ENCODE results near the gene CDKN2A. TPM values are rescaled to one million over a fixed set of nuclear protein-coding genes. Genes with fewer than 3 reads are reported as not detected.
"Not testable (repeated sequence)": the region's sequence is repeated elsewhere in the genome, so short reads cannot be mapped to it uniquely, and the experiment has no call there.

Gene CDKN2A
- total RNA-seq, 2 experiments from 2014 or later = 32.9 to 39.7 TPM

DNA sequence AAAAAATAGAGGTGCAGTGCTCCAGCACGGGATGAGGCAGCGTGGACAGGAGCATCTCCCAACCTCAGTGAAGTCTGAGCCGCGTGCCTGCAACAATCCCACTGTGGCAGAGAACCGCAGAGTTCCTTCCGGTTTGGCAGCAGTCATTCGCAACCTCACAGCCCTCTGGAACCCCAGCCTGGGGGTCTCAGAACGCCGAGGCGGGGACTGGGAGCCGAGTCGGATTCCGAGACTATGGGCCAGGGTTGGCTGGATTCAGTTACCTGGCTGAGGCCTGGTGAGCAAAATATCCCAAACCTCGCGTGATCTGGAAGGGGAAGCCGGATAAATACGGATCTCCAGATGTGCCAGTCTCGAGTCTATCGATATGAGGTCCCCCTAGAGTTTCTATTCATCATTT lies 27.0 kb downstream of the CDKN2A start:
- Mint-ChIP-seq H3K36me3 (ENCODE audit: low read depth) (peaks cover 44% of the 10 kb centered on the region), H3K4me3 (peak overlapping the region; percentile 6), H3K27me3 (ENCODE audit: low read depth) (peaks cover 90% of the 10 kb centered on the region), H3K27ac (no peak overlapping the region), H3K4me1 (ENCODE audit: low read depth) (peaks cover 46% of the 10 kb centered on the region), H3K9me3 (ENCODE audit: insufficient read depth) (peaks cover 19% of the 10 kb centered on the region)
- ATAC-seq = no peak
- ChIA-PET CTCF (interaction anchor here (1.9 to 3.1 kb wide), 2 partner anchors 42 to 154 kb away, joined by 11 to 20 read pairs; partner anchors contain the start of gene CDKN2B), POLR2A (interaction anchor here (1.1 kb wide), 1 partner anchor 99 kb away, joined by 3 read pairs; no protein-coding TSS in a partner anchor)
- no peak for DNase-seq

DNA sequence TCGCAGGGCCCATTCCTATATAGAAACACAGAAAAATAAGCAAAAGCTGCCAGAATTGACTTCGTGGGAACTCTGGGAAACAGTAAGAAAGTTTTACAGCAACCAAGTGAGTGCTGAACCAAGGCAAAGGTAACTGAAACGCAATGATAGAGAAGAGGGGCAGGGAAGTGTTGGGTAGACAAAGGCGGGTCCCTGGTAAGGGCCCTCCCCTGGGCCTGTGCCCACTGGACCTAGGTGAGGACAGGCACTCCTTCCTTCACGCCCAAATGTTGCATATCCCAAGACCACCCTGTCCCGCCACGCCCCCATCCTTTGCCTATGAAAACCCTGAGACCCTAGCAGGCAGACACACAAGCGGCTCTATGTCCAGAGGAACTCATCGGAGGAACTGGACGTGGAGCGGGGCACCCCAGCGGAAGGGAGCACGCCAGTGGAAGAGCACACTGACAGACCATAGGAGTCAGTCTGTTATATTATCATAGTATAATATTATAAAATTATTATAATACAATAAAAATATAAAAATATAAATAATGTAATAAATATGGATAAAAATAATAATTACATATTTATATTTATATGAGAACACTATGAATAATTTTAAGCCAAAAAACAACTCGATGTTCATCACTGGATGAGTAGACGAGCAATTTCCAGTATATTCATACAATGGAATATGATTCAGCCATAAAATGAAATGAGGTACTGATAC lies 27.9 kb downstream of the CDKN2A start:
- Mint-ChIP-seq H3K4me3 (no peak overlapping the region), H3K4me1 (ENCODE audit: low read depth) (peaks cover 44% of the 10 kb centered on the region), H3K27ac (peak overlapping the region; percentile 19), H3K36me3 (ENCODE audit: low read depth) (peaks cover 42% of the 10 kb centered on the region), H3K9me3 (ENCODE audit: insufficient read depth) (peaks cover 19% of the 10 kb centered on the region), H3K27me3 (ENCODE audit: low read depth) (peaks cover 91% of the 10 kb centered on the region)
- DNase-seq (no peak), ATAC-seq (no peak)
- CTCF ChIA-PET = interaction anchor here (0.9 to 1.1 kb wide), 2 partner anchors 149 to 153 kb away, joined by 4 read pairs; no protein-coding TSS in a partner anchor
- POLR2A ChIA-PET = no interaction called here

DNA sequence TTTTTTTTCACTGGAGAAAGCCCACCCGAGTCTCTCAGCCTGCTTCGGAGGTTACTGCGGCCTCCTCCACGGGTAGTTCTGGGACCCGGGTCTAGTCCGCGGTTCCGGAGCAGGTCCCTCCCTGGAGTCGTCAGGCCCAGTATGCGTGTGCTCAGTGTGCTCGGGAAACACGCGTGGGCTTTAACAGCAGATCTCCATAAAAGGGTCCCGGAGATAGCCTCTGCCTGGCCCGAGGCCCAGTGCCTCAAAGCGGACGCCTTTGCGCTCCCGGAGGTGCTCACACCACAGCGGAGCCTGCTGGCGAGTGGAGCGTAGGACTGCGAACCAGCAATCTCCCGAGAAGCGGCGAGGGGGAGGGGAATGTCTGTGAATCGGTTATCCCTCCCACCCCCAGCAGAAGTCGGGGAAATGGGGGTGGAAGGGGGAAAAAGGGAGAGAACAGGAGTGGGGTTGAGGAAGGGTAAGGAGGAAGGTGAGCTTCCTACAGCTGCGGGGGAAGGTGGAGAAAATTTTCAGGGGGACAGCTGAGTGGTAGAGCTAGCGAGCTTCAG lies 28.7 kb downstream of the CDKN2A start:
- H3K27me3 Mint-ChIP-seq (ENCODE audit: low read depth) = peaks cover 86% of the 10 kb centered on the region
- H3K4me3 Mint-ChIP-seq = peak overlapping the region; percentile 55
- H3K27ac Mint-ChIP-seq = peak overlapping the region; percentile 12
- CTCF ChIA-PET = interaction anchor here (0.9 to 1.1 kb wide), 2 partner anchors 149 to 152 kb away, joined by 4 read pairs; no protein-coding TSS in a partner anchor
- DNase-seq (peak; percentile 71), ATAC-seq (peak; percentile 73)
- H3K9me3 Mint-ChIP-seq (ENCODE audit: insufficient read depth) = peaks cover 17% of the 10 kb centered on the region
- H3K4me1 Mint-ChIP-seq (ENCODE audit: low read depth) = peaks cover 42% of the 10 kb centered on the region
- POLR2A ChIA-PET = no interaction called here
- peaks cover 38% of the 10 kb centered on the region for H3K36me3 Mint-ChIP-seq (ENCODE audit: low read depth)

DNA sequence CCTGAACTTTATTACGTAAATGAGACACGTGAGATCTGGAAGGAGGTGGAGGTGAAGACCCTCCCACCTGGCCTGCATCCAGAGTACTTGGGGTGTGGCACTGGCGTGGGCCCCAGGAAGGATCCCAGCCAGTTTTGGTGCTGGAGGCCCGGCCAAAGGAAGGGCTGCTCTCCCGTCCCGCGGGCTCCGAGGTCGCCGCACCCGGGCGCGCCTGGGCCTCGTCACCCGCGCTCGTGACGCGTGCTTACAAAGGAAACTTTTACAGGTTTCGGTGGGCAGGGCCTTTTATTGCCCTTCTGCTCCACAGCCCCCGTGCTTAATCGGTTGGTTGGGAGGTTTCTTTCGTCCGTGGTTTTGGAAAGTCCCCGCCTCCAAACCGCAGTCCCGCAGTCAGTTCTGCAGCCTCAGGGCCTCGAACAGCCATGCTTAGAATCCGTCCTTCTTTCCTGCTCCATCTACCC lies 29.2 kb downstream of the CDKN2A start:
- peak overlapping the region; percentile 55 for H3K4me3 Mint-ChIP-seq
- ChIA-PET POLR2A (no interaction called here), CTCF (no interaction called here)
- peak overlapping the region; percentile 12 for H3K27ac Mint-ChIP-seq
- ATAC-seq (peak; percentile 71), DNase-seq (peak; percentile 70)
- H3K4me1 Mint-ChIP-seq (ENCODE audit: low read depth) = peaks cover 42% of the 10 kb centered on the region
- H3K36me3 Mint-ChIP-seq (ENCODE audit: low read depth) = peaks cover 33% of the 10 kb centered on the region
- peaks cover 82% of the 10 kb centered on the region for H3K27me3 Mint-ChIP-seq (ENCODE audit: low read depth)
- H3K9me3 Mint-ChIP-seq (ENCODE audit: insufficient read depth) = peaks cover 12% of the 10 kb centered on the region

DNA sequence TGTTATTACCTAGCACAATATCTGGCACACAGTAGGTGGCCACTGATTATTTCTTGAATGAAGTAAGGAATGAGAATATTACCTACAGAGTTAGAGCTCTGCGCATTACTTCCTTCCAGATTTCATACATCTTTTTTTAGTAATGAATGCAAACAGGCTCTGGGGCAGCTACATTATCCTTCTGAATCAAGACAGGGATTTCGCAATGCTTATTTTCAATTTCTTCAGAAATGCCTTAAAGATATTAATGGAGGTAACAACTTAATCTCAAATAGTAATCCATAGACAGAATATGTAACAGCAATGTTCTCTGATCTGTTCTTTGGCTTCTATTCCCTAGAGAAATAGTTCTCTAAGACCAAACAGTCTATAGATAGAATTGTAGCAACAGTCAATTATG lies 32.6 kb downstream of the CDKN2A start:
- Mint-ChIP-seq H3K27me3 (ENCODE audit: low read depth) (peaks cover 52% of the 10 kb centered on the region), H3K4me3 (no peak overlapping the region), H3K27ac (no peak overlapping the region), H3K9me3 (ENCODE audit: insufficient read depth) (no peaks in the 10 kb centered on the region), H3K4me1 (ENCODE audit: low read depth) (peaks cover 20% of the 10 kb centered on the region), H3K36me3 (ENCODE audit: low read depth) (peaks cover 14% of the 10 kb centered on the region)
- DNase-seq (no peak), ATAC-seq (no peak)
- ChIA-PET POLR2A (interaction anchor here (0.7 kb wide), 1 partner anchor 405 kb away, joined by 3 read pairs; no protein-coding TSS in a partner anchor), CTCF (no interaction called here)

DNA sequence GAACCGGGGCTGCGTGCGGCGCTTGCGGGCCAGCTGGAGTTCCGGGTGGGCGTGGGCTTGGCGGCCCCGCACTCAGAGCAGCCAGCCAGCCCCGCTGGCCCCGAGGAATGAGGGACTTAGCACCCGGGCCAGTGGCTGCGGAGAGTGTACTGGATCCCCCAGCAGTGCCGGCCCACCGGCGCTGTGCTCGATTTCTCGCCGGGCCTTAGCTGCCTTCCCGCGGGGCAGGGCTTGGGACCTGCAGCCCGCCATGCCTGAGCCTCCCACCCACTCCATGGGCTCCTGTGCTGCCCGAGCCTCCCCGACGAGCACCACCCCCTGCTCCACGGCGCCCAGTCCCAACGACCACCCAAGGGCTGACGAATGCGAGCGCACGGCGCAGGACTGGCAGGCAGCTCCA lies 34.9 kb downstream of the CDKN2A start:
- H3K4me3 Mint-ChIP-seq; H3K27ac Mint-ChIP-seq; H3K4me1 Mint-ChIP-seq (ENCODE audit: low read depth); POLR2A ChIA-PET; ATAC-seq; H3K9me3 Mint-ChIP-seq (ENCODE audit: insufficient read depth); DNase-seq; H3K36me3 Mint-ChIP-seq (ENCODE audit: low read depth); CTCF ChIA-PET: not testable (repeated sequence)
- peaks cover 37% of the 10 kb centered on the region for H3K27me3 Mint-ChIP-seq (ENCODE audit: low read depth)

DNA sequence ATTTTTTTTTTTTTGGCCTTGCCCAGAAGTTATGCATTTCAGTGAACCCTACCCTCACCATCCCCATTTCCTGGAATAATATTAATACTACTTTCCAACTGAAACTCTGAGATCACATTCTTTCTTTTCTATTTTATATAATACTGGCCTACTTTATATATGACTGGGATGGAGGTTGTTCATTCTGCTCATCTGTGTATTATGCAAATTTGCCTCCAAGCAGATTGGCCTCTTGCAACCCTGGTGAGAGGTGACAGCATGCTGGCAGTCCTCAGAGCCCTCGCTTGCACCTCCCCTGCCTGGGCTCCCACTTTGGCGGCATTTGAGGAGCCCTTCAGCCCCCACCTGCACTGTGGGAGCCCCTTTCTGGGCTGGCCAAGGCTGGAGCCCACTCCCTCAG lies 35.4 kb downstream of the CDKN2A start:
- no peak for ATAC-seq
- no peak for DNase-seq
- Mint-ChIP-seq H3K9me3 (ENCODE audit: insufficient read depth) (no peaks in the 10 kb centered on the region), H3K4me1 (ENCODE audit: low read depth) (peaks cover 2% of the 10 kb centered on the region), H3K4me3 (no peak overlapping the region), H3K36me3 (ENCODE audit: low read depth) (peaks cover 7% of the 10 kb centered on the region), H3K27me3 (ENCODE audit: low read depth) (peaks cover 32% of the 10 kb centered on the region), H3K27ac (no peak overlapping the region)
- ChIA-PET CTCF (interaction anchor here (0.6 kb wide), 1 partner anchor 21 kb away, joined by 3 read pairs; no protein-coding TSS in a partner anchor), POLR2A (no interaction called here)

DNA sequence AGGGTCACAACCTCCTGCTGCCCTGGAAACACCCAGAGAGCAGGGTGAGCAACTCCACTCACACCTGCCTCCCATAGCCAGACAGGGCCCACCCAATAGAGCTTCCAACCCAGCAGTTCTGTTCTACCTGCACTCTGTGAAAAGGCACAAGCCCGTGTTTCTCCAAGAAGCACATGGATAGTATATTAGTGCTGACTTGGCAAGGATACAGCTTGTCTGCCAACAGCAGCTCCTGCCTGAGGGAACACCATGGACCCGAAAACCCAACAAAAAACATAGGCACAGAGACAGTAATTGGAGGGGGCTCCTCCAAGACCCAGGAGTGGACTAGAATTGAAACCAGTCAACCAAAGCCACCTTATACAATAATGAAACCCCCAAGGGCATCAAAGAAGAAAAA lies 48.6 kb downstream of the CDKN2A start:
- Mint-ChIP-seq H3K4me3 (no peak overlapping the region), H3K9me3 (ENCODE audit: insufficient read depth) (no peaks in the 10 kb centered on the region), H3K27ac (no peak overlapping the region), H3K4me1 (ENCODE audit: low read depth) (no peaks in the 10 kb centered on the region), H3K27me3 (ENCODE audit: low read depth) (peaks cover 36% of the 10 kb centered on the region), H3K36me3 (ENCODE audit: low read depth) (no peaks in the 10 kb centered on the region)
- ChIA-PET POLR2A (no interaction called here), CTCF (no interaction called here)
- no peak for DNase-seq
- ATAC-seq = no peak

DNA sequence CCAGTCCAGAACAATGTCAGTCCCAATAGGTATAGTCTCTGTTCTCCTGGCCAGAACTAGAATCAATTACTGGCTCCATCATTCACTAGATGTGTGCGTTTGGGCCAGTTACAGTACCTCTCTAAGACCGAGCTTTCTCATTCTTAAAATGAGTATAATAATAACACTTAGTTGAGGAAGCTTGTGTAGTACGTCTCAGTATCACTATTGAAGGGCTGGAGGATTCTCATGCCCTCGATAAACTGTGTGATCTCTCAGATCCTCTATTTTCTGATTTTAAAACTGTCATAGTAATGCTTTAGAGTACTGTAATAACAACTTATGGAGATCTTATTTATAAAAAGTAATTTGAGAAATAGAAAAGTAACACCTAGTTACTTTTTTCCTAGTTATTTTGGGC lies 50.7 kb downstream of the CDKN2A start:
- ChIA-PET CTCF (interaction anchor here (1.0 to 1.1 kb wide), 2 partner anchors 10 to 66 kb away, joined by 3 to 4 read pairs; partner anchors contain the start of gene CDKN2B), POLR2A (no interaction called here)
- Mint-ChIP-seq H3K27ac (no peak overlapping the region), H3K4me3 (no peak overlapping the region), H3K36me3 (ENCODE audit: low read depth) (no peaks in the 10 kb centered on the region), H3K27me3 (ENCODE audit: low read depth) (peaks cover 30% of the 10 kb centered on the region), H3K9me3 (ENCODE audit: insufficient read depth) (no peaks in the 10 kb centered on the region), H3K4me1 (ENCODE audit: low read depth) (no peaks in the 10 kb centered on the region)
- DNase-seq (no peak), ATAC-seq (no peak)

DNA sequence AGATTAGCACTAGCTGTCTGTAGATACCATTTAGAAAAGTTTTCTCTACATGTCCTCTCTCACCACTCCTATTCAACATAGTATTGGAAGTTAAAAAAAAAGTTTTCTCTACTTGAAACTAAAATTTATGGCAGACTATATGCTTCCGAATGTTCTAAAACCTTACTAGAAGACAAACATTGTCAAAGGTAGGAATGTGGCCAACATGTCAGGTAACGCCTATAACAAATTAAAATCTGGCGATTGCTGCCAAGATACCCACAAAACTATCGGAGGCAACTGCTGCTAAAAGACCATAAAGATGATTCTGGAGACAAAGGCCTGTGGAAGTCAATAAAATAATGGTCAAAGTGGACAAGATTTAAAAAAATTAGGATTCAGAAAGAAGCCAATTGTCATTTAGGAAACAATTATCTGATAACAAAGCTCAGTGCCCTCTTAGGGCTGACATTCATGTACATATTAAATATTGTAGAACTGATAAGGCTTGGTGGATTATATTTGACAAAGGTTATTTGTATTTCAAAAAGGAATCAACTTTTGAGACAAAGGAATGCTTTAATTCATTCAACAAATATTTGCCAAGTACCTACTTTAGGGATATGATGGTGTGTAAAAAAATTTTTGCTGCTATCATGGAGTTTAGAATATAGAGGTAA lies 52.7 kb downstream of the CDKN2A start:
- ChIA-PET POLR2A (no interaction called here), CTCF (no interaction called here)
- Mint-ChIP-seq H3K9me3 (ENCODE audit: insufficient read depth) (no peaks in the 10 kb centered on the region), H3K27ac (no peak overlapping the region), H3K4me3 (no peak overlapping the region), H3K27me3 (ENCODE audit: low read depth) (peaks cover 25% of the 10 kb centered on the region), H3K4me1 (ENCODE audit: low read depth) (no peaks in the 10 kb centered on the region), H3K36me3 (ENCODE audit: low read depth) (no peaks in the 10 kb centered on the region)
- no peak for ATAC-seq
- DNase-seq = no peak

DNA sequence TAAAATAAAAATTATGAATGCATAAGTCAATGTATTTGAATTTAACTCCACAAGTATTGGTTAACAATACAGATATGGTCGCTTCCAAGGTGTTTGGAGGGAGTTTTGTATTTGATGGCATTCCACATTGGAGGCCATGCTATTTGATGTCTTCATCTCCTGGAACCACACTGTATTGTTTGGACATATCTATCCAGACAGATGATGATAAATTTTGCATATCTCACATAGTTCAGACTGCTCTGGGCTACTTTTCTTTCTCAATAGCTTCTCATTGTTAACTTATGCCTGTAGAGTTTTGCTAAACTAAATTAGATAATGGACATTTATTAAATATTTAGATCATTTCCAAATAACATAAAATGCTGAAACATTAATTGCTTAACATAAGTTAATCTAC lies 58.0 kb downstream of the CDKN2A start:
- Mint-ChIP-seq H3K36me3 (ENCODE audit: low read depth) (no peaks in the 10 kb centered on the region), H3K27ac (no peak overlapping the region), H3K4me1 (ENCODE audit: low read depth) (no peaks in the 10 kb centered on the region), H3K4me3 (no peak overlapping the region), H3K9me3 (ENCODE audit: insufficient read depth) (no peaks in the 10 kb centered on the region), H3K27me3 (ENCODE audit: low read depth) (no peaks in the 10 kb centered on the region)
- POLR2A ChIA-PET = no interaction called here
- no peak for DNase-seq
- no peak for ATAC-seq
- CTCF ChIA-PET = interaction anchor here (1.1 kb wide), 1 partner anchor 79 kb away, joined by 3 read pairs; no protein-coding TSS in a partner anchor

DNA sequence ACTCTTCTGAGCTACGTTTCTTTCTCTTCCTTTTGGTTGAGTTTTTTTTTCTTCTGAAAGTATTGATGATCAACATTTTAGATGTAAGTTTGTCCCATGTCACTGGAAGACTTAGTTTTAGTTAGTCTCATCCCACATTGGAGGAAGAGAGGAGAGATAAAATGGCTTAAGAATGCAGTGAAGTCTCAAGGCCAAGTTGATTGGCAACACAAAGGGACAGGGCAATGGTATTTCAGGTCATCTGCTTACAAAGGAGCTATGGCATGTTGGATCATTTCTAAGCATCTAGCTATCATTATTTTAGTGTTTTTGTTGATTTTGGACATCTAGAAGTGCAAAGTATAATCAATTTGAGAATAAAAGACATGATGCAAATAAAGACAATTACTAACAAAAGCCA lies 58.6 kb downstream of the CDKN2A start:
- no peaks in the 10 kb centered on the region for H3K36me3 Mint-ChIP-seq (ENCODE audit: low read depth)
- POLR2A ChIA-PET = no interaction called here
- CTCF ChIA-PET = interaction anchor here (0.6 to 1.1 kb wide), 2 partner anchors 79 to 82 kb away, joined by 3 read pairs; no protein-coding TSS in a partner anchor
- H3K4me1 Mint-ChIP-seq (ENCODE audit: low read depth) = no peaks in the 10 kb centered on the region
- no peaks in the 10 kb centered on the region for H3K9me3 Mint-ChIP-seq (ENCODE audit: insufficient read depth)
- H3K27ac Mint-ChIP-seq = no peak overlapping the region
- no peak for DNase-seq
- no peak overlapping the region for H3K4me3 Mint-ChIP-seq
- no peaks in the 10 kb centered on the region for H3K27me3 Mint-ChIP-seq (ENCODE audit: low read depth)
- ATAC-seq = no peak
